ENCODE data around the gene FBXW4. TPM values are rescaled to one million over a fixed set of nuclear protein-coding genes. Genes with fewer than 3 reads are reported as not detected.

Gene FBXW4
- total and polyA plus RNA-seq, 5 donors from 2014 or later, result 3.5 to 70.9 (median 5.9) TPM

DNA sequence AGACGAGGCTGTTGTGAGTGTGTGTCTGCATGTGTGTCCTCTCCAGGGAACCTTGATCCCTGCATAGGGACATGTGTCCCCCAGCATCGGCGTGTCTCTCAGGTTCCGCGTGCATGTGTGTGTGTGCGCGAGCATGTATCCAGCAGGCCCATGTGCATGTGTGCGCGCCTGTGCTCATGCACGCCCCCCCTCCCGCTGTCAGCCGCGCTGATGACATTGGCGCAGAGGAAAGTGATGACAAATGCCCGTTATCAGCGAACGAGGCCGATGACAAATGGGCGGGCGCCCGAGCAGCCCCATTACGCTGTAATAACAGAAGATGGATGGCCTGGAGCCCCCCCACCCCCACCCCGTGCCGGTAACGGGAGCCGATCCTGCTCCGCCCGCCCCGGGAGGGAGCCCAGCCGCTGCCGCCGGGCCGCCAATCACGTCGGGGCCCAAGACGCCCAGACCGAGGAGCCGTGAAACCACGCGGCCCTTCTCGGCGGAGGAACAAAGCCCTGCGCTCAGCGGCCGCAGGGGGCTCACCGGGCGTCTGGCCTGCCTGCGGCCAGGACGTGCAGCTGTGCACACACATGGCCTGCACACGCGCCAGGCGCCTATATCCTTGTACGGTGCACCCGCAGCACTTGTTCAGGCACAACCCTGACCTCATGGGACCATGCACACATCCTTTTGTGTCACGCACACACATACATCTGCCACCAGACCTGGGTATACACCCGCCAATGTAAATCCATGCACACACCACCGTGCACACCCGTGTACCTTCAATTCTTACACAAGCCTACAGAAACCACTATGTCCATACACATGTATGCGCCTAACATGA is 128.4 kb downstream of the FBXW4 start:
- no peak overlapping the region for H3K4me3 ChIP-seq (ENCODE audit: low read depth, low read length)
- Mint-ChIP-seq H3K4me1 (peaks cover 0 to 29% (median 3%) of the 10 kb centered on the region in 4 donors), H3K27ac (no peak overlapping the region), H3K27me3 (peaks cover 44% of the 10 kb centered on the region), H3K36me3 (peaks cover 5% of the 10 kb centered on the region), H3K9me3 (no peaks in the 10 kb centered on the region), H3K4me3 (peak overlapping the region in 2 of 4 donors; percentile 27 to 71)
- no peak for DNase-seq
- H3K27me3 ChIP-seq (ENCODE audit: control insufficient read depth, insufficient read depth, low read length), result peaks cover 18% of the 10 kb centered on the region
- no peak for ATAC-seq (ENCODE audit: low read depth in 2 of 2)
- H3K27ac ChIP-seq (ENCODE audit: insufficient read depth, low read length, poor library complexity, severe bottlenecking), result no peak overlapping the region
- no peaks in the 10 kb centered on the region for H3K36me3 ChIP-seq (ENCODE audit: control insufficient read depth, insufficient read depth, low read length)
- H3K4me1 ChIP-seq (ENCODE audit: control insufficient read depth, insufficient read depth, low read length, poor library complexity, severe bottlenecking), result peaks cover 20% of the 10 kb centered on the region
- H3K9me3 ChIP-seq (ENCODE audit: control insufficient read depth in 2 of 2, low read length in 2 of 2), result no peaks in the 10 kb centered on the region

- Histone ChIP-seq H3K9me3 (ENCODE audit: control insufficient read depth in 2 of 2, low read length in 2 of 2) (no peaks in the 10 kb centered on the region), H3K27me3 (ENCODE audit: control insufficient read depth, insufficient read depth, low read length) (peaks cover 18% of the 10 kb centered on the region), H3K4me1 (ENCODE audit: control insufficient read depth, insufficient read depth, low read length, poor library complexity, severe bottlenecking) (peaks cover 20% of the 10 kb centered on the region), H3K4me3 (ENCODE audit: low read depth, low read length) (no peak overlapping the region), H3K27ac (ENCODE audit: insufficient read depth, low read length, poor library complexity, severe bottlenecking) (no peak overlapping the region), H3K36me3 (ENCODE audit: control insufficient read depth, insufficient read depth, low read length) (no peaks in the 10 kb centered on the region)
- H3K4me3 Mint-ChIP-seq, result peak overlapping the region in 2 of 4 donors; percentile 0 to 52
- H3K4me1 Mint-ChIP-seq, result peaks cover 0 to 29% (median 3%) of the 10 kb centered on the region in 4 donors
- ATAC-seq (ENCODE audit: low read depth in 2 of 2) (no peak), DNase-seq (no peak)
- H3K27ac Mint-ChIP-seq, result no peak overlapping the region
- peaks cover 5% of the 10 kb centered on the region for H3K36me3 Mint-ChIP-seq
- H3K27me3 Mint-ChIP-seq, result peaks cover 44% of the 10 kb centered on the region
- no peaks in the 10 kb centered on the region for H3K9me3 Mint-ChIP-seq
Observed at GRCh38 chr10:101565936-101566332, 129.0 kb downstream of the FBXW4 start.

DNA sequence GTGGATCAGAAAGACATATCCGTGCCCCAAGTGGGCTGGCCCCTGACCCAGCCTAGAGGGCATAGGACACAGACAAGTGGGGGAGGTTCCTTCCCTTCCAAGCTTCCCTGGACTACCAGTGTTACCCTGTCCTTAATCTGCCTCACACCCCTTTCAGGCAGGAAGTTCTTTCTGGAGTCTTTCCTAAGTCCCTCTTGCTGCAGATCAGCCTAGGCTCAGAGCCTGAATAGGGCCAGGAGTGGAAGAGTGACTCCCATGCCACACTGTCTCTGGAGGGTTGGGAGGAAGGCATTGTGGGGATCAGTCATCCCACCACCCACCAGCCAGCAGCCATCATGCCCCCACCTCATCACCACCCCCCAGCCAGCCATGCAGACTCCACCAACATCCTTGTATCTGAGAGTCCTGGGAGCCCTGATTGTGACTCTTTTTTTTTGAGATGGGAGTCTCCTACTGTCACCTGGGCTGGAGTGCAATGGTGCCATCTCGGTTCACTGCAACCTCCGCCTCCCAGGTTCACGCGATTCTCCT is 129.5 kb downstream of the FBXW4 start:
- no peak for DNase-seq
- peaks cover 17% of the 10 kb centered on the region for H3K4me1 ChIP-seq (ENCODE audit: control insufficient read depth, insufficient read depth, low read length, poor library complexity, severe bottlenecking)
- ATAC-seq (ENCODE audit: low read depth in 2 of 2), result no peak
- H3K27me3 ChIP-seq (ENCODE audit: control insufficient read depth, insufficient read depth, low read length), result peaks cover 18% of the 10 kb centered on the region
- no peak overlapping the region for H3K4me3 ChIP-seq (ENCODE audit: low read depth, low read length)
- Mint-ChIP-seq H3K27ac (no peak overlapping the region), H3K27me3 (peaks cover 44% of the 10 kb centered on the region), H3K4me3 (peak overlapping the region in 1 of 4 donors; percentile 52), H3K36me3 (peaks cover 5% of the 10 kb centered on the region), H3K4me1 (peaks cover 0 to 27% (median 3%) of the 10 kb centered on the region in 4 donors), H3K9me3 (no peaks in the 10 kb centered on the region)
- no peaks in the 10 kb centered on the region for H3K9me3 ChIP-seq (ENCODE audit: control insufficient read depth in 2 of 2, low read length in 2 of 2)
- H3K36me3 ChIP-seq (ENCODE audit: control insufficient read depth, insufficient read depth, low read length), result no peaks in the 10 kb centered on the region
- no peak overlapping the region for H3K27ac ChIP-seq (ENCODE audit: insufficient read depth, low read length, poor library complexity, severe bottlenecking)

DNA sequence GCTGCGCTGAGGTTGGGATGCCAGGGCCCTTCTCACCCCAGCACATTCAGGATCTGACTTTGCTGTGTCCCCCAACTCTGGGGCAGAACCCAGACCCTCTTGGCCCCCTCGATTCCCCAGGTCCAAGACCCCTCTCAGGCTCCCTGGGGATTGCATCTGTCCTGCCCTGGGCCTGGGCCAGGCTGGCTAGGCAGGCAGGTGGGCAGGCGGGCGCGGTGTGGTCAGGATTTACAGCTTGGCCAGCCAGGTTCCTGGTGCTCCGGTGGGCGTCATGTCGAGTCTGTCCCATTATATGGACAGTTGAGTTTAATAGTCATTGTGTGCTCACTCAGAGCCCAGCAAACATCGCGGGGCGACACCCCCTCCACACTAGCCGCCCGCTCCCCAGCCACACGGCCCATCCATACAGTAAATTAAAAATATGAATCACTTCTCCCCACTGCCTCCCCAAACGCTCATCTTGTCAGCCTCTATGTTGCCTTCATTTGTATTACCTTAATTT is 130.4 kb downstream of the FBXW4 start:
- Histone ChIP-seq H3K36me3 (ENCODE audit: control insufficient read depth, insufficient read depth, low read length) (no peaks in the 10 kb centered on the region), H3K27me3 (ENCODE audit: control insufficient read depth, insufficient read depth, low read length) (peaks cover 18% of the 10 kb centered on the region), H3K4me1 (ENCODE audit: control insufficient read depth, insufficient read depth, low read length, poor library complexity, severe bottlenecking) (peaks cover 8% of the 10 kb centered on the region), H3K4me3 (ENCODE audit: low read depth, low read length) (no peak overlapping the region), H3K9me3 (ENCODE audit: control insufficient read depth in 2 of 2, low read length in 2 of 2) (no peaks in the 10 kb centered on the region), H3K27ac (ENCODE audit: insufficient read depth, low read length, poor library complexity, severe bottlenecking) (no peak overlapping the region)
- peaks cover 5% of the 10 kb centered on the region for H3K36me3 Mint-ChIP-seq
- no peak overlapping the region for H3K4me3 Mint-ChIP-seq
- peaks cover 44% of the 10 kb centered on the region for H3K27me3 Mint-ChIP-seq
- H3K4me1 Mint-ChIP-seq, result peaks cover 0 to 26% (median 3%) of the 10 kb centered on the region in 4 donors
- DNase-seq (no peak), ATAC-seq (ENCODE audit: low read depth in 2 of 2) (no peak)
- H3K9me3 Mint-ChIP-seq, result no peaks in the 10 kb centered on the region
- no peak overlapping the region for H3K27ac Mint-ChIP-seq

GRCh38 chr10:101563497-101564040 is 131.4 kb downstream of the FBXW4 start:
- Mint-ChIP-seq H3K4me3 (peak overlapping the region in 1 of 4 donors; percentile 43), H3K4me1 (peaks cover 0 to 29% (median 5%) of the 10 kb centered on the region in 4 donors), H3K36me3 (peaks cover 5% of the 10 kb centered on the region), H3K27me3 (peaks cover 36% of the 10 kb centered on the region), H3K27ac (peak overlapping the region in 1 of 3 donors; percentile 49), H3K9me3 (no peaks in the 10 kb centered on the region)
- Histone ChIP-seq H3K27ac (ENCODE audit: insufficient read depth, low read length, poor library complexity, severe bottlenecking) (no peak overlapping the region), H3K36me3 (ENCODE audit: control insufficient read depth, insufficient read depth, low read length) (no peaks in the 10 kb centered on the region), H3K9me3 (ENCODE audit: control insufficient read depth in 2 of 2, low read length in 2 of 2) (no peaks in the 10 kb centered on the region), H3K4me3 (ENCODE audit: low read depth, low read length) (no peak overlapping the region), H3K4me1 (ENCODE audit: control insufficient read depth, insufficient read depth, low read length, poor library complexity, severe bottlenecking) (peaks cover 8% of the 10 kb centered on the region), H3K27me3 (ENCODE audit: control insufficient read depth, insufficient read depth, low read length) (peaks cover 15% of the 10 kb centered on the region)
- DNase-seq, result no peak
- ATAC-seq (ENCODE audit: low read depth in 2 of 2), result no peak

DNA sequence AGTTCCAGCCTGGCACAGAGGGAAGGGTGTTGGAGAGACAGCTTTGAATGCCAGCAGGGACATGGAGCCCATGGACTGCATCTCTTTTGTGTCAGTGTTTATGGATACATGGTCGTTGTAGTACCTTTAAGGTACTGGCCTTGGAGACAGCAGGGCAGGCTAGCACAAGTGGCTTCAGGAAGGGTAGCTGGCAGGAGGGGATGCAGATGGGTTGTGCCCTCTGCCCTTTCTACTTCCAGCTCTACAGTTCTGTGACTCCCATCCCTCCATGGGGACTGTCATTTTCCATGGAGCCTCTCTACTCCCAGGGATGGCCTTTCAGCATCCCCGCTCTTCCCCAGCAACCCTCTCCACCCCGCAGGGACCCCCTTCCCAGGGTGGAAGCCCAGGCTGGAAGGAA is 132.0 kb downstream of the FBXW4 start:
- no peak overlapping the region for H3K27ac Mint-ChIP-seq
- ATAC-seq (ENCODE audit: low read depth in 2 of 2), result no peak
- DNase-seq, result no peak
- peaks cover 5% of the 10 kb centered on the region for H3K36me3 Mint-ChIP-seq
- H3K27me3 Mint-ChIP-seq, result peaks cover 30% of the 10 kb centered on the region
- peaks cover 0 to 30% (median 7%) of the 10 kb centered on the region in 4 donors for H3K4me1 Mint-ChIP-seq
- Histone ChIP-seq H3K4me1 (ENCODE audit: control insufficient read depth, insufficient read depth, low read length, poor library complexity, severe bottlenecking) (peaks cover 14% of the 10 kb centered on the region), H3K27me3 (ENCODE audit: control insufficient read depth, insufficient read depth, low read length) (peaks cover 12% of the 10 kb centered on the region), H3K27ac (ENCODE audit: insufficient read depth, low read length, poor library complexity, severe bottlenecking) (no peak overlapping the region), H3K9me3 (ENCODE audit: control insufficient read depth in 2 of 2, low read length in 2 of 2) (no peaks in the 10 kb centered on the region), H3K4me3 (ENCODE audit: low read depth, low read length) (no peak overlapping the region), H3K36me3 (ENCODE audit: control insufficient read depth, insufficient read depth, low read length) (no peaks in the 10 kb centered on the region)
- H3K9me3 Mint-ChIP-seq, result no peaks in the 10 kb centered on the region
- H3K4me3 Mint-ChIP-seq, result no peak overlapping the region

DNA sequence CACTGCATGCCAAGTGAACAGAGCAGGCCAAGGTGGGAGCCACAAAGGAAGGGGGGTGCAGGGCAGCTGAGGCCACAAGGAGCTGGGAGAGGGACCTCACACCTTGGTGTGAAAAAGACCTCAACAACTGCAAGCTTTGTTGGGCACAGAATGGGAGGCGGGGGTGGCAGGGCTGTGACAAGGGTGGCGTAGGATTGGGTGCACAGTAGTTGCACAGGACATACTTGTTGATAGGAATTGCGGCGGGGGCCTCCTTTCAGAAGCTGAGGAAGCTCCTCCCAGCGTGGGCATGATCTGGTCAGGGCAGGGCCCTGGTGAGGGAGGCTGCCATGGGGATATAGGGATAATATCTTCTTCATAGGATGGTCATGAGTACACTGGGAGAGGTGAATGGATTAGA is 132.7 kb downstream of the FBXW4 start:
- no peak for DNase-seq
- Mint-ChIP-seq H3K27ac (no peak overlapping the region), H3K9me3 (no peaks in the 10 kb centered on the region), H3K27me3 (peaks cover 22% of the 10 kb centered on the region), H3K4me3 (peak overlapping the region in 1 of 4 donors; percentile 56), H3K4me1 (peaks cover 0 to 36% (median 11%) of the 10 kb centered on the region in 4 donors), H3K36me3 (peaks cover under 1% of the 10 kb centered on the region)
- ATAC-seq (ENCODE audit: low read depth in 2 of 2), result no peak
- Histone ChIP-seq H3K9me3 (ENCODE audit: control insufficient read depth in 2 of 2, low read length in 2 of 2) (no peaks in the 10 kb centered on the region), H3K27ac (ENCODE audit: insufficient read depth, low read length, poor library complexity, severe bottlenecking) (no peak overlapping the region), H3K4me1 (ENCODE audit: control insufficient read depth, insufficient read depth, low read length, poor library complexity, severe bottlenecking) (peaks cover 18% of the 10 kb centered on the region), H3K27me3 (ENCODE audit: control insufficient read depth, insufficient read depth, low read length) (peaks cover 9% of the 10 kb centered on the region), H3K36me3 (ENCODE audit: control insufficient read depth, insufficient read depth, low read length) (no peaks in the 10 kb centered on the region), H3K4me3 (ENCODE audit: low read depth, low read length) (no peak overlapping the region)
